AG04450 (cell line): ENCODE measurements around the gene ACOXL. TPM values are rescaled to one million over a fixed set of nuclear protein-coding genes. Genes with fewer than 3 reads are reported as not detected.

Source experiments
- CTCF ChIA-PET: fragments of 300-600, 350-600 bp; formaldehyde crosslinking; extraction: SDS; loops from one replicate; lab custom pipeline; 2022; ENCODE audit warnings: antibody characterized with exemption, inconsistent platforms; lab: Charles Lee
- POLR2A ChIA-PET: fragments of 350-600 bp; formaldehyde crosslinking; extraction: SDS; loops from one replicate; lab custom pipeline; 2021; ENCODE audit warnings: antibody characterized with exemption, inconsistent platforms; lab: Yijun Ruan, JAX
- DNase-seq: peaks from one replicate; pipeline ENCODE4 v3.0.0-alpha.2; 2011; ENCODE audit warnings: low read depth, low spot score
- H3K27ac ChIP-seq: one replicate; pipeline ENCODE4 v1.5.1; 2012; ENCODE audit warnings: low read depth, low read length, control low read depth
- H3K27me3 ChIP-seq: one replicate; pipeline ENCODE4 v1.6.0; 2012; ENCODE audit warnings: low read length; ENCODE audit not compliant: control insufficient read depth, insufficient read depth
- H3K4me3 ChIP-seq: 2 replicates; pipeline ENCODE4 v1.5.1; 2011; ENCODE audit warnings: mild to moderate bottlenecking, low read depth, low read length, control low read depth
- H3K9me3 ChIP-seq: 2 replicates; pipeline ENCODE4 v1.5.1; 2012; ENCODE audit warnings: low read length; ENCODE audit not compliant: control insufficient read depth, insufficient read depth
- polyA plus RNA-seq: library from polyadenylated mRNA; depleted of rRNA; stranded (reverse); fragments of >200 nt; gene quantifications from 2 replicates; pipeline ENCODE4 v1.2.3, GENCODE V29; 2011
- TF ChIP-seq, protein P1 (sequence below): IDR thresholded peaks from 2 replicates; pipeline ENCODE4 v1.5.1; 2011; ENCODE audit warnings: low read depth, low read length, control low read depth, inconsistent platforms

The ACOXL gene
- polyA plus RNA-seq, 1 experiment: not detected

- H3K27me3 ChIP-seq: peaks cover 18% of the 10 kb centered on the region
- no peak for DNase-seq
- ChIA-PET CTCF (no interaction called here), POLR2A (no interaction called here)
- TF ChIP-seq, protein P1, sequence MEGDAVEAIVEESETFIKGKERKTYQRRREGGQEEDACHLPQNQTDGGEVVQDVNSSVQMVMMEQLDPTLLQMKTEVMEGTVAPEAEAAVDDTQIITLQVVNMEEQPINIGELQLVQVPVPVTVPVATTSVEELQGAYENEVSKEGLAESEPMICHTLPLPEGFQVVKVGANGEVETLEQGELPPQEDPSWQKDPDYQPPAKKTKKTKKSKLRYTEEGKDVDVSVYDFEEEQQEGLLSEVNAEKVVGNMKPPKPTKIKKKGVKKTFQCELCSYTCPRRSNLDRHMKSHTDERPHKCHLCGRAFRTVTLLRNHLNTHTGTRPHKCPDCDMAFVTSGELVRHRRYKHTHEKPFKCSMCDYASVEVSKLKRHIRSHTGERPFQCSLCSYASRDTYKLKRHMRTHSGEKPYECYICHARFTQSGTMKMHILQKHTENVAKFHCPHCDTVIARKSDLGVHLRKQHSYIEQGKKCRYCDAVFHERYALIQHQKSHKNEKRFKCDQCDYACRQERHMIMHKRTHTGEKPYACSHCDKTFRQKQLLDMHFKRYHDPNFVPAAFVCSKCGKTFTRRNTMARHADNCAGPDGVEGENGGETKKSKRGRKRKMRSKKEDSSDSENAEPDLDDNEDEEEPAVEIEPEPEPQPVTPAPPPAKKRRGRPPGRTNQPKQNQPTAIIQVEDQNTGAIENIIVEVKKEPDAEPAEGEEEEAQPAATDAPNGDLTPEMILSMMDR: no peak
- no peaks in the 10 kb centered on the region for H3K9me3 ChIP-seq
- no peak overlapping the region for H3K4me3 ChIP-seq
- no peak overlapping the region for H3K27ac ChIP-seq
Measured at GRCh38 chr2:110999626-111000025, 267.3 kb downstream of the ACOXL start.

- peaks cover 11% of the 10 kb centered on the region for H3K27me3 ChIP-seq
- ChIA-PET CTCF (no interaction called here), POLR2A (no interaction called here)
- H3K9me3 ChIP-seq: no peaks in the 10 kb centered on the region
- H3K4me3 ChIP-seq: no peak overlapping the region
- H3K27ac ChIP-seq: no peak overlapping the region
- no peak for DNase-seq
- TF ChIP-seq, protein P1: no peak
Measured at GRCh38 chr2:111005307-111005706, 272.9 kb downstream of the ACOXL start.

GRCh38 chr2:111005821-111006220, 273.4 kb downstream of the ACOXL start:
- ChIA-PET POLR2A (no interaction called here), CTCF (no interaction called here)
- H3K4me3 ChIP-seq: no peak overlapping the region
- no peak overlapping the region for H3K27ac ChIP-seq
- no peak for DNase-seq
- TF ChIP-seq, protein P1: no peak
- H3K27me3 ChIP-seq: peaks cover 8% of the 10 kb centered on the region
- H3K9me3 ChIP-seq: no peaks in the 10 kb centered on the region

DNA sequence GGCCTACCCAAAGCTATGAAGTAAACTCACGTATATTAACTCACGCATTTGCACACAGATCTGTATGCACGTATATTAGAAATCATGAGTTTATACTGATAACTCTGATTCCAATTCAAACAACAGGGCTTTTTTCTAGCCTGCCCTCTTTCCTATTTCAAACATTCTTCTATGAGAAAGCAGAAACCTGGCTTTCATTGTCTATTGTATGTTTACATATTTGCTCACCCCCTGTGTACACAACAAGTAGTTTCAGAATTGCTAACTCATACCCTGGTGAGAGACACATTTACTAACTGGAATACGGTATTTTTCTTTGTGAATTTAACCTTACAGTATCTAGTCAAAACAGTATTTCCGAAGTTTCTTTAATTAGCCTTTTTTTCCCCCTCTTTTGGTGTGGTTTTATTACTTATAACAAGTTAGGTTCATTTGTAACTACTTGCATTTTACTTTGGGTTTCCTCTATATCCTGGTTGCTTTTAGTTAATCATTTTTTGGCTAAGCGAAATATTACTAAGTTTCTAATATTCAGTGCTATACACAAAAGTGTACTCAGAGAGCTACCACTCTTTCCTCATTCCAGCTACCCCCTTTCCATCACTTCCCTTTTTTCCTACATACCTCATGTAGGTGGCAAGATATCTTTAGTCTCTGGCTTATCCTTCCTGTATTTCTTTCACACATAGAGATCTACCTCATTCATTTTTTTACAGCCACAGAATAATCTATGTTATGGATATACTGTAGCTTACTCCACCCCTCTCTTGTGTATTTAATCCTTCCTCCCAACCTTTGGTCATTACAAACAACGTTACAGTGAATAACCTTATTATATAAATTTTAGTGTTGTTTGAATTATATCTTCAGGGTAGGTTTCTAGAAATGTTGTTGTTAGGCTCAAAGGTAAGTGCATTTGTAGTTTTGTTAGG, 275.6 kb downstream of the ACOXL start:
- H3K9me3 ChIP-seq: no peaks in the 10 kb centered on the region
- H3K27ac ChIP-seq: no peak overlapping the region
- DNase-seq: no peak
- TF ChIP-seq, protein P1: no peak
- ChIA-PET POLR2A (no interaction called here), CTCF (no interaction called here)
- peaks cover 8% of the 10 kb centered on the region for H3K27me3 ChIP-seq
- H3K4me3 ChIP-seq: no peak overlapping the region

DNA sequence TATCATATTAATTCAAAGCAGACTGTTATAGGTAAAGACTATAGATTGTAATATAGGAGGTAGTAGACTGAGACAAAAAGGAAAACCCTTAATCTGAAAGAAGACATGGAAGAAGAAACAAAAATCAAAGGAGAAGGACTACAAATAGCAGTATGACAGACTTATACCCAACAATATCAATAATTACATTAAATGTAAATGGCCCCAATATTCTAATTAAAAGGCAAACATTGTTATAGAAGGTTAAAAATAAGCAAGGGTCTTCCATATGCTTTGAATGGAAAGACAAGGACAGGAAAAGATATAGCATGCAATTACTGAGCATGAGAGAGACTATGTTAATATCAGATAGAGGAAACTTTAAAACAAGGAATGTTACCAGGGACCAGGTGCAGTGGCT, 278.8 kb downstream of the ACOXL start:
- CTCF ChIA-PET: no interaction called here
- TF ChIP-seq, protein P1: no peak
- DNase-seq: no peak
- H3K4me3 ChIP-seq: no peak overlapping the region
- no peaks in the 10 kb centered on the region for H3K9me3 ChIP-seq
- no peak overlapping the region for H3K27ac ChIP-seq
- POLR2A ChIA-PET: interaction anchor here (0.7 kb wide), 1 partner anchor 318 kb away, joined by 9 read pairs; no protein-coding TSS in a partner anchor
- H3K27me3 ChIP-seq: peaks cover 4% of the 10 kb centered on the region
